Breast epithelium (tissue), 4 donors: ENCODE data around the gene UNC79. TPM values are rescaled to one million over a fixed set of nuclear protein-coding genes. Genes with fewer than 3 reads are reported as not detected.
A peak's percentile ranks its signal among the peaks of the same experiment; 100 is the strongest.
"Not testable (repeated sequence)": the region's sequence is repeated elsewhere in the genome, so short reads cannot be mapped to it uniquely, and the experiment has no call there.

Source experiments
- DNase-seq, 2 donors: peaks; one replicate each; pipeline ENCODE4 v3.0.0-alpha.2; 2019; ENCODE audit warnings: low spot score in 2 of 2
- H3K27ac ChIP-seq, 2 donors: fragments of 200-600 bp; sonication (generic) in 1 of 2; one replicate each; pipeline ENCODE4 v1.5.1; 2016 to 2019; ENCODE audit warnings: mild to moderate bottlenecking in 1 of 2
- H3K27me3 ChIP-seq, 2 donors: fragments of 200-600 bp; sonication (generic) in 1 of 2; one replicate each; pipeline versions ENCODE4 v1.5.1 to v1.6.0; 2017 to 2019; ENCODE audit warnings: control low read depth in 1 of 2, mild to moderate bottlenecking in 1 of 2
- H3K36me3 ChIP-seq: fragments of 200-600 bp; one replicate; pipeline ENCODE4 v1.5.1; 2019
- H3K4me1 ChIP-seq, 2 donors: fragments of 200-600 bp; sonication (generic); one replicate each; pipeline ENCODE4 v1.5.1; 2016 to 2019; ENCODE audit warnings: control low read depth in 1 of 2
- H3K4me3 ChIP-seq, 3 donors: fragments of 200-600 bp; sonication (generic); 1 replicate in 2 of 3; 2 replicates in 1 of 3; pipeline ENCODE4 v1.5.1; 2016 to 2019; ENCODE audit warnings: mild to moderate bottlenecking in 3 of 3, moderate library complexity in 2 of 3
- H3K9me3 ChIP-seq, 2 donors: fragments of 200-600 bp; sonication (generic) in 1 of 2; one replicate each; pipeline ENCODE4 v1.5.1; 2016 to 2019; ENCODE audit warnings: control low read depth in 1 of 2
- POLR2A ChIP-seq: fragments of 450-650 bp; IDR thresholded peaks from one replicate; pipeline ENCODE4 v1.6.1; 2016; ENCODE audit warnings: antibody characterized with exemption, mild to moderate bottlenecking, moderate library complexity
- POLR2AphosphoS5 ChIP-seq, 3 donors: sonication (generic); formaldehyde crosslinking; IDR thresholded peaks; one replicate each; pipeline ENCODE4 v1.6.1; 2017; ENCODE audit warnings: antibody characterized with exemption in 3 of 3
- intact Hi-C: fragments of 100-400 bp; cut with DNase I; formaldehyde crosslinking; loops from one replicate; pipeline ENCODE4 v1.15.1; 2023; ENCODE audit warnings: low total_unique reads
- total RNA-seq, 3 donors: library from RNA; depleted of rRNA; stranded (reverse); fragments of >200 nt; gene quantifications; one replicate each; pipeline ENCODE4 v1.1.0, GENCODE V29; 2016
- TF ChIP-seq, protein P1 (sequence below), 3 donors: fragments of 450-650 bp; IDR thresholded peaks; one replicate each; pipeline ENCODE4 v1.5.1; 2016 to 2017; ENCODE audit warnings: antibody characterized with exemption in 3 of 3, mild to moderate bottlenecking in 3 of 3, moderate library complexity in 3 of 3

UNC79 gene
- under 1 TPM in 2 of 3 donors, not detected in 1; 0.29 to 0.32 TPM for total RNA-seq

DNA sequence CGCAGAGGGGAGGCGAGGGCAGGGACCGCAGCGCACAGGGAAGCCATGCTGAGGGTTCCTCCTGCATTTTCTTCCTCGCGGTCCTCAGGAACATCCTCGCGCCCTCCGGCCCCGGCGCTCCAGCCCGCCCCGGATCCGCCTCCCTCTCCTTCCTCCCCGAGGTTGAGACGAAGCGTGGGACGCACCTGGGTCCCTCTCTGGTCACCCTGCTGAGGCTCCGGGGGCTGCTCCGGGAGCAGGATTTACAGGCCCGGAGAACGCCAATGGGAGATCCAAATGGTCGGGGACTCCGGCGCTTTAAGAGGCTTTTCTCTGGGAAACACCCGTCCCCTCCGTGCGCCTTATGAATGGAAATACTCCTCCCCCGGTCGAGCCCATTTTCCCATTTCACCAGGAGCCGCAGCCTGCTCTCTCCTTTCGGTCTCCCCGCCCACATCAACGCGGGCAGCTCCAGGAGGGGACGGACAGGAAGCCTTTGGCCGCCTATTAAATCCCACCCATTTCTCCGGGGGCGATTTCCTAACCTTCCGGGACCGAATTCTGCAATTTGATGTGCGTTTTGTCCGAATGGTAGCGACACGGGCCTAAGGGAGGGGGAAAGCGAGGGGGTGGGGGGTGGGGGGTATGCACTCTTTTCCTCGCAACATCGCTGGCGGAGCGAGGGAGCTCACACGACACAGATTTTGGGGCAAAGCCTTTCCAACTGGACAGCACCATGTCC is at the start of gene UNC79:
TSS of gene UNC79 (plus strand) at position 625 of the 721 bp plus-strand sequence. CDS start at position 716, 91 bp downstream.
- H3K9me3 ChIP-seq = peaks cover 4 to 21% of the 10 kb centered on the region in 2 donors
- no peak within 1 kb of the TSS for H3K27ac ChIP-seq
- no peaks in the 10 kb centered on the region for H3K36me3 ChIP-seq
- H3K4me3 ChIP-seq = peak within 1 kb of the TSS in 2 of 3 donors; percentile 37 to 48
- TF ChIP-seq, protein P1, sequence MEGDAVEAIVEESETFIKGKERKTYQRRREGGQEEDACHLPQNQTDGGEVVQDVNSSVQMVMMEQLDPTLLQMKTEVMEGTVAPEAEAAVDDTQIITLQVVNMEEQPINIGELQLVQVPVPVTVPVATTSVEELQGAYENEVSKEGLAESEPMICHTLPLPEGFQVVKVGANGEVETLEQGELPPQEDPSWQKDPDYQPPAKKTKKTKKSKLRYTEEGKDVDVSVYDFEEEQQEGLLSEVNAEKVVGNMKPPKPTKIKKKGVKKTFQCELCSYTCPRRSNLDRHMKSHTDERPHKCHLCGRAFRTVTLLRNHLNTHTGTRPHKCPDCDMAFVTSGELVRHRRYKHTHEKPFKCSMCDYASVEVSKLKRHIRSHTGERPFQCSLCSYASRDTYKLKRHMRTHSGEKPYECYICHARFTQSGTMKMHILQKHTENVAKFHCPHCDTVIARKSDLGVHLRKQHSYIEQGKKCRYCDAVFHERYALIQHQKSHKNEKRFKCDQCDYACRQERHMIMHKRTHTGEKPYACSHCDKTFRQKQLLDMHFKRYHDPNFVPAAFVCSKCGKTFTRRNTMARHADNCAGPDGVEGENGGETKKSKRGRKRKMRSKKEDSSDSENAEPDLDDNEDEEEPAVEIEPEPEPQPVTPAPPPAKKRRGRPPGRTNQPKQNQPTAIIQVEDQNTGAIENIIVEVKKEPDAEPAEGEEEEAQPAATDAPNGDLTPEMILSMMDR (IDR thresholded peaks at IDR 0.05) = no peak
- no peak for TF ChIP-seq POLR2AphosphoS5 (IDR thresholded peaks at IDR 0.05)
- no peak for TF ChIP-seq POLR2A
- H3K4me1 ChIP-seq = peaks cover 0 to 5% of the 10 kb centered on the region in 2 donors
- intact Hi-C loops = no loop called here
- no peak for DNase-seq
- peaks cover 0 to 37% of the 10 kb centered on the region in 2 donors for H3K27me3 ChIP-seq

DNA sequence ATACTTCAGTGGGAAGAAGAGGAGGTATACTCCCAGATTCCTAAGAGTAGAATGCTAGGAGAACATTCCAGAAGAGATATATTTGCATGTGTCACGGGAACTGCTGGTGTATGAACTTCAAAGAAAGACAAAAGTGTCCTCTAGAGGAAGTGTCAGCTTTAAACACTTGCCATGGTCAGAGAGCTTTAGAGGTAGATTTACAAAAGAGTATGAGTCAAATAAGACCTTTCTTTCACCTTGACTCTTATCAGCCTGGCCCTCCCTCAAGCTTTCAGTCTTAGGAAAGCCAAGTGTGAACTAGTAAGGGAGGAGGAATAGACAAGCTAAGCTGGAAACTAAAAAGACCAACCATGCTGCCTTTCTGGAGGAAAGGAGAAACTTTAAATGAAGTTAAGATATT is 49.1 kb upstream of the UNC79 start:
- TF ChIP-seq, protein P1 (IDR thresholded peaks at IDR 0.05) = no peak
- TF ChIP-seq POLR2A = no peak
- H3K4me3 ChIP-seq = no peak overlapping the region
- intact Hi-C loops = no loop called here
- H3K9me3 ChIP-seq = no peaks in the 10 kb centered on the region
- H3K27me3 ChIP-seq = no peaks in the 10 kb centered on the region
- no peak overlapping the region for H3K27ac ChIP-seq
- H3K4me1 ChIP-seq = no peaks in the 10 kb centered on the region
- no peak for DNase-seq
- H3K36me3 ChIP-seq = no peaks in the 10 kb centered on the region

DNA sequence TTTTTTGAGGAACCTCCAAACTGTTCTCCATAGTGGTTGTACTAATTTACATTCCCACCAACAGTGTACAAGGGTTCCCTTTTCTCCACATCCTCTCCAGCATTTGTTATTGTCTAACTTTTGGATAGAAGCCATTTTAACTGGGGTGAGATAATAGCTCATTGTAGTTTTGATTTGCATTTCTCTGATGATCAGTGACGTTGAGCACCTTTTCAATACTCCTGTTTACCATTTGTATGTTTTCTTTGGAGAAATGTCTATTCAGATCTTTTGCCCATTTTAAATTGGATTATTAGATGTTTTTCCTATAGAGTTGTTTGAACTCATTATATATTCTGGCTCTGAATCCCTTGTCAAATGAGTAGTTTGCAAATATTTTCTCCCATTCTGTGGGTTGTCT is 46.5 kb upstream of the UNC79 start:
- H3K27me3 ChIP-seq, H3K4me1 ChIP-seq, H3K27ac ChIP-seq, DNase-seq, intact Hi-C loops, H3K9me3 ChIP-seq, H3K4me3 ChIP-seq, H3K36me3 ChIP-seq: not testable (repeated sequence)

DNA sequence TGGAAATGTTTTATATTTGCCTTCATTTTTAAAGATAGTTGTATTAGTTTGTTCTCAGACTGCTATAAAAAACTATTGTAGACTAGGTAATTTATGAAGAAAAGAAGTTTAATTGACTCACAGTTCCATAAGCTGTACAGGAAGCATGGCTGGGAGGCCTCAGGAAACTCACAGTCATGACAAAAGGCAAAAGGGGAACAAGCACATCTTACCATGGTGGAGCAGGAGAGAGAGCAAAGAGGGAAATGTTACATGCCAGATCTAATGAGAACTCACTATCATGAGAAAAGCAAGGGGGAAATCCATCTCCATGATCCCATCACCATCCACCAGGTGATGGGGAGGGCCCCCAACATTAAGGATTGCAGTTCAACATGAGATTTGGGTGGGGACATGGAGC is 35.5 kb upstream of the UNC79 start:
- TF ChIP-seq POLR2AphosphoS5 (IDR thresholded peaks at IDR 0.05) = no peak
- TF ChIP-seq, protein P1 (IDR thresholded peaks at IDR 0.05) = no peak
- no peak for TF ChIP-seq POLR2A
- DNase-seq = no peak
- intact Hi-C loops = no loop called here
- Histone ChIP-seq H3K4me3 (no peak overlapping the region), H3K9me3 (peaks cover 0 to 18% of the 10 kb centered on the region in 2 donors), H3K4me1 (no peaks in the 10 kb centered on the region), H3K36me3 (no peaks in the 10 kb centered on the region), H3K27me3 (no peaks in the 10 kb centered on the region), H3K27ac (no peak overlapping the region)

DNA sequence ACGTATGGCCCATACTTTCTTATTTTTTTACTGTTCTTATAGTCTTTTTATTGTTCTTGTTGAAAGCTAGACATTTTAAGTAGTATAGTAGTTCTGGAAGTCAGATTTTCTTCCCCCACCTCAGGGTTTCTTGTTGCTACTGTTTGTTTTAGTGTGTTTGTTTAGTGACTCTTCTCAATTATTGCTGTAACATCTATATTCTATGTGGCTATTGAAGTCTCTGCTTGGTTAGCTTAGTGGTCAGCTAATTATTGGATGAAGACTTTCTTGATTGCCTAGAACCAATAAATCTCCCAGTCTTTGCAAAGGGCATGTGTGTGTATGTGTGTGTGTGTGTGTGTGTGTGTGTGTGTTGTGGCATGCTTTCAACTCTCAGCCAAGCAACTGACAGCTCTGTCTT is 34.3 kb upstream of the UNC79 start:
- H3K27ac ChIP-seq = no peak overlapping the region
- TF ChIP-seq, protein P1 (IDR thresholded peaks at IDR 0.05) = no peak
- TF ChIP-seq POLR2A = no peak
- no peak for TF ChIP-seq POLR2AphosphoS5 (IDR thresholded peaks at IDR 0.05)
- no peaks in the 10 kb centered on the region for H3K4me1 ChIP-seq
- intact Hi-C loops = no loop called here
- no peaks in the 10 kb centered on the region for H3K36me3 ChIP-seq
- no peak for DNase-seq
- H3K27me3 ChIP-seq = no peaks in the 10 kb centered on the region
- peaks cover 0 to 18% of the 10 kb centered on the region in 2 donors for H3K9me3 ChIP-seq
- H3K4me3 ChIP-seq = no peak overlapping the region
